ENCODE data around the gene CACNA1B. TPM values are rescaled to one million over a fixed set of nuclear protein-coding genes. Genes with fewer than 3 reads are reported as not detected.

Gene CACNA1B
- polyA plus RNA-seq, 1 donor = 0.72 TPM

- DNase-seq (ENCODE audit: low read depth) = no peak
Measured at GRCh38 chr9:138040446-138041430, 163.2 kb downstream of the CACNA1B start.

- DNase-seq (ENCODE audit: low read depth) = no peak
Measured at GRCh38 chr9:138042146-138042545, 164.6 kb downstream of the CACNA1B start.

GRCh38 chr9:138042640-138043039, 165.1 kb downstream of the CACNA1B start:
- no peak for DNase-seq (ENCODE audit: low read depth)

GRCh38 chr9:138043061-138043410, 165.5 kb downstream of the CACNA1B start:
- no peak for DNase-seq (ENCODE audit: low read depth)

GRCh38 chr9:138043411-138044345, 166.1 kb downstream of the CACNA1B start:
- no peak for DNase-seq (ENCODE audit: low read depth)

- DNase-seq (ENCODE audit: low read depth) = no peak
Measured at GRCh38 chr9:138044485-138045383, 167.2 kb downstream of the CACNA1B start.

GRCh38 chr9:138045541-138046490, 168.2 kb downstream of the CACNA1B start:
- no peak for DNase-seq (ENCODE audit: low read depth)

- DNase-seq (ENCODE audit: low read depth) = no peak
Measured at GRCh38 chr9:138046641-138047301, 169.2 kb downstream of the CACNA1B start.

GRCh38 chr9:138047469-138048040, 170.0 kb downstream of the CACNA1B start:
- DNase-seq (ENCODE audit: low read depth) = no peak

- no peak for DNase-seq (ENCODE audit: low read depth)
Measured at GRCh38 chr9:138048184-138048583, 170.6 kb downstream of the CACNA1B start.

GRCh38 chr9:138049085-138049778, 171.7 kb downstream of the CACNA1B start:
- no peak for DNase-seq (ENCODE audit: low read depth)

GRCh38 chr9:138049779-138050471, 172.3 kb downstream of the CACNA1B start:
- DNase-seq (ENCODE audit: low read depth) = no peak

GRCh38 chr9:138050472-138051330, 173.1 kb downstream of the CACNA1B start:
- DNase-seq (ENCODE audit: low read depth) = no peak

- no peak for DNase-seq (ENCODE audit: low read depth)
Measured at GRCh38 chr9:138051586-138052321, 174.2 kb downstream of the CACNA1B start.

- DNase-seq (ENCODE audit: low read depth) = no peak
Measured at GRCh38 chr9:138052322-138052615, 174.7 kb downstream of the CACNA1B start.

- DNase-seq (ENCODE audit: low read depth) = no peak
Measured at GRCh38 chr9:138052635-138053320, 175.2 kb downstream of the CACNA1B start.
